Measurements from ENCODE around the gene HDAC7. TPM values are rescaled to one million over a fixed set of nuclear protein-coding genes. Genes with fewer than 3 reads are reported as not detected.

Gene HDAC7
- total and polyA plus RNA-seq, 2 of the 13 experiments (the other 11 are each of a cell fraction or from before 2014, with no cell fraction given): 4.6 to 10.8 TPM

DNA sequence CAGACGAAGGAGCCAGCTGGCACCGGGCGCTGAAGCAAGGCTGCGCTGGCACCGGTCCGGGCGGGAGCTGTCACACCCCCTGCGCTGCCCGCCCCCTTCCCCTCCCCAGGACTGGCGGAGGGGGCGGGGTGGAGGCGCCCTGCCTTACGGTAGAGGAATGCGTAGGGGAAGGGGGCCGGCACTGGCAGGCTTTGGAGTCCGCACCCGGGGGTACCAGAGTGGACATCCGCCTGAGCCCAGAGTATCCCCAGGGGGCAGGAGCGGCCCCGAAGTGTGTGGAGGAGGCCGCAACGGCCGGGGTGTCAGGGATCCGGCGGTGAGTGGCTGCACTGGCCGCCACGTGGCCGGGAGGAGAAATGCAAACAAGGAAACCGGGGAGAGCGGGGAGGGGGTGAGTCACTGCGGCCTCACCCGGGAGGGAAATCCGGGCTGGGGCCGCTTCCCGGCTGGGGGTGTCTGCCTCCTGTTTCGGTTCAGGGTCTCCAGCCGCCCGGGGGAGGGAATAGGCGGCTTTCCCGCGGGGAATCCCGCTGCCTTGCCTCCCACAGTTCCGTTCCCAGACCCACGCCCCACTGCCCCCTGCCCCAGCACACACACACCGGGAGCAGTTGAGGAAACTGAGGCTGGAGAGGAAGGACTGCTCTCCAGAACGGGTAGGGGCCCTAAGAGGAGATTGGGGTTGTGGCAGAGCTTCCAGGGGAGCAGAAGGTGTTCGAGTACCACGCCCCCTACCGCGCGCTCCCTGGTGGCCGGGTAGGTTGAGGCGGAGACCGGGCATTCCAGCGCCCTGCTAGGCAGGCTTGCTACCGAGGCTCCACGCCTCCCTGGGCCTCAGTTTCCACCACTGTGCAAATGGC is 60.6 kb downstream of the HDAC7 start, which contains the start of gene RAPGEF3 (continued):
- TF ChIP-seq HOXA7 (CRISPR knock-in tag; IDR thresholded peaks at IDR 0.05) (no peak), NFYB (CRISPR knock-in tag; IDR thresholded peaks at IDR 0.05) (no peak), ZNF101 (CRISPR knock-in tag; IDR thresholded peaks at IDR 0.05; ENCODE audit: borderline replicate concordance, low read depth) (no peak), FOXP1 (IDR thresholded peaks at IDR 0.05) (no peak), FOXP1 (CRISPR knock-in tag; IDR thresholded peaks at IDR 0.05) (no peak)
- TF ChIP-seq, protein P1, sequence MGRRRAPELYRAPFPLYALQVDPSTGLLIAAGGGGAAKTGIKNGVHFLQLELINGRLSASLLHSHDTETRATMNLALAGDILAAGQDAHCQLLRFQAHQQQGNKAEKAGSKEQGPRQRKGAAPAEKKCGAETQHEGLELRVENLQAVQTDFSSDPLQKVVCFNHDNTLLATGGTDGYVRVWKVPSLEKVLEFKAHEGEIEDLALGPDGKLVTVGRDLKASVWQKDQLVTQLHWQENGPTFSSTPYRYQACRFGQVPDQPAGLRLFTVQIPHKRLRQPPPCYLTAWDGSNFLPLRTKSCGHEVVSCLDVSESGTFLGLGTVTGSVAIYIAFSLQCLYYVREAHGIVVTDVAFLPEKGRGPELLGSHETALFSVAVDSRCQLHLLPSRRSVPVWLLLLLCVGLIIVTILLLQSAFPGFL (CRISPR knock-in tag; IDR thresholded peaks at IDR 0.05): no peak
- TF ChIP-seq, protein P2, sequence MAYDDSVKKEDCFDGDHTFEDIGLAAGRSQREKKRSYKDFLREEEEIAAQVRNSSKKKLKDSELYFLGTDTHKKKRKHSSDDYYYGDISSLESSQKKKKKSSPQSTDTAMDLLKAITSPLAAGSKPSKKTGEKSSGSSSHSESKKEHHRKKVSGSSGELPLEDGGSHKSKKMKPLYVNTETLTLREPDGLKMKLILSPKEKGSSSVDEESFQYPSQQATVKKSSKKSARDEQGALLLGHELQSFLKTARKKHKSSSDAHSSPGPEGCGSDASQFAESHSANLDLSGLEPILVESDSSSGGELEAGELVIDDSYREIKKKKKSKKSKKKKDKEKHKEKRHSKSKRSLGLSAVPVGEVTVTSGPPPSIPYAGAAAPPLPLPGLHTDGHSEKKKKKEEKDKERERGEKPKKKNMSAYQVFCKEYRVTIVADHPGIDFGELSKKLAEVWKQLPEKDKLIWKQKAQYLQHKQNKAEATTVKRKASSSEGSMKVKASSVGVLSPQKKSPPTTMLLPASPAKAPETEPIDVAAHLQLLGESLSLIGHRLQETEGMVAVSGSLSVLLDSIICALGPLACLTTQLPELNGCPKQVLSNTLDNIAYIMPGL (CRISPR knock-in tag; IDR thresholded peaks at IDR 0.05; ENCODE audit: borderline replicate concordance in 1 of 2, low read depth in 1 of 2): peak; percentile 48 to 76; a peak in 1 of 4 replicates
- TF ChIP-seq, protein P3, sequence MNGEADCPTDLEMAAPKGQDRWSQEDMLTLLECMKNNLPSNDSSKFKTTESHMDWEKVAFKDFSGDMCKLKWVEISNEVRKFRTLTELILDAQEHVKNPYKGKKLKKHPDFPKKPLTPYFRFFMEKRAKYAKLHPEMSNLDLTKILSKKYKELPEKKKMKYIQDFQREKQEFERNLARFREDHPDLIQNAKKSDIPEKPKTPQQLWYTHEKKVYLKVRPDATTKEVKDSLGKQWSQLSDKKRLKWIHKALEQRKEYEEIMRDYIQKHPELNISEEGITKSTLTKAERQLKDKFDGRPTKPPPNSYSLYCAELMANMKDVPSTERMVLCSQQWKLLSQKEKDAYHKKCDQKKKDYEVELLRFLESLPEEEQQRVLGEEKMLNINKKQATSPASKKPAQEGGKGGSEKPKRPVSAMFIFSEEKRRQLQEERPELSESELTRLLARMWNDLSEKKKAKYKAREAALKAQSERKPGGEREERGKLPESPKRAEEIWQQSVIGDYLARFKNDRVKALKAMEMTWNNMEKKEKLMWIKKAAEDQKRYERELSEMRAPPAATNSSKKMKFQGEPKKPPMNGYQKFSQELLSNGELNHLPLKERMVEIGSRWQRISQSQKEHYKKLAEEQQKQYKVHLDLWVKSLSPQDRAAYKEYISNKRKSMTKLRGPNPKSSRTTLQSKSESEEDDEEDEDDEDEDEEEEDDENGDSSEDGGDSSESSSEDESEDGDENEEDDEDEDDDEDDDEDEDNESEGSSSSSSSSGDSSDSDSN (CRISPR knock-in tag; IDR thresholded peaks at IDR 0.05): peak; percentile 42; the same call in 1 of the 2 replicates
- TF ChIP-seq, protein P4, sequence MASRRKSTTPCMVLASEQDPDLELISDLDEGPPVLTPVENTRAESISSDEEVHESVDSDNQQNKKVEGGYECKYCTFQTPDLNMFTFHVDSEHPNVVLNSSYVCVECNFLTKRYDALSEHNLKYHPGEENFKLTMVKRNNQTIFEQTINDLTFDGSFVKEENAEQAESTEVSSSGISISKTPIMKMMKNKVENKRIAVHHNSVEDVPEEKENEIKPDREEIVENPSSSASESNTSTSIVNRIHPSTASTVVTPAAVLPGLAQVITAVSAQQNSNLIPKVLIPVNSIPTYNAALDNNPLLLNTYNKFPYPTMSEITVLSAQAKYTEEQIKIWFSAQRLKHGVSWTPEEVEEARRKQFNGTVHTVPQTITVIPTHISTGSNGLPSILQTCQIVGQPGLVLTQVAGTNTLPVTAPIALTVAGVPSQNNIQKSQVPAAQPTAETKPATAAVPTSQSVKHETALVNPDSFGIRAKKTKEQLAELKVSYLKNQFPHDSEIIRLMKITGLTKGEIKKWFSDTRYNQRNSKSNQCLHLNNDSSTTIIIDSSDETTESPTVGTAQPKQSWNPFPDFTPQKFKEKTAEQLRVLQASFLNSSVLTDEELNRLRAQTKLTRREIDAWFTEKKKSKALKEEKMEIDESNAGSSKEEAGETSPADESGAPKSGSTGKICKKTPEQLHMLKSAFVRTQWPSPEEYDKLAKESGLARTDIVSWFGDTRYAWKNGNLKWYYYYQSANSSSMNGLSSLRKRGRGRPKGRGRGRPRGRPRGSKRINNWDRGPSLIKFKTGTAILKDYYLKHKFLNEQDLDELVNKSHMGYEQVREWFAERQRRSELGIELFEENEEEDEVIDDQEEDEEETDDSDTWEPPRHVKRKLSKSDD (CRISPR knock-in tag; IDR thresholded peaks at IDR 0.05; ENCODE audit: low read depth): no peak
- TF ChIP-seq, protein P5, sequence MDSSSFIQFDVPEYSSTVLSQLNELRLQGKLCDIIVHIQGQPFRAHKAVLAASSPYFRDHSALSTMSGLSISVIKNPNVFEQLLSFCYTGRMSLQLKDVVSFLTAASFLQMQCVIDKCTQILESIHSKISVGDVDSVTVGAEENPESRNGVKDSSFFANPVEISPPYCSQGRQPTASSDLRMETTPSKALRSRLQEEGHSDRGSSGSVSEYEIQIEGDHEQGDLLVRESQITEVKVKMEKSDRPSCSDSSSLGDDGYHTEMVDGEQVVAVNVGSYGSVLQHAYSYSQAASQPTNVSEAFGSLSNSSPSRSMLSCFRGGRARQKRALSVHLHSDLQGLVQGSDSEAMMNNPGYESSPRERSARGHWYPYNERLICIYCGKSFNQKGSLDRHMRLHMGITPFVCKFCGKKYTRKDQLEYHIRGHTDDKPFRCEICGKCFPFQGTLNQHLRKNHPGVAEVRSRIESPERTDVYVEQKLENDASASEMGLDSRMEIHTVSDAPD (CRISPR knock-in tag; IDR thresholded peaks at IDR 0.05): no peak
- TF ChIP-seq, protein P6, sequence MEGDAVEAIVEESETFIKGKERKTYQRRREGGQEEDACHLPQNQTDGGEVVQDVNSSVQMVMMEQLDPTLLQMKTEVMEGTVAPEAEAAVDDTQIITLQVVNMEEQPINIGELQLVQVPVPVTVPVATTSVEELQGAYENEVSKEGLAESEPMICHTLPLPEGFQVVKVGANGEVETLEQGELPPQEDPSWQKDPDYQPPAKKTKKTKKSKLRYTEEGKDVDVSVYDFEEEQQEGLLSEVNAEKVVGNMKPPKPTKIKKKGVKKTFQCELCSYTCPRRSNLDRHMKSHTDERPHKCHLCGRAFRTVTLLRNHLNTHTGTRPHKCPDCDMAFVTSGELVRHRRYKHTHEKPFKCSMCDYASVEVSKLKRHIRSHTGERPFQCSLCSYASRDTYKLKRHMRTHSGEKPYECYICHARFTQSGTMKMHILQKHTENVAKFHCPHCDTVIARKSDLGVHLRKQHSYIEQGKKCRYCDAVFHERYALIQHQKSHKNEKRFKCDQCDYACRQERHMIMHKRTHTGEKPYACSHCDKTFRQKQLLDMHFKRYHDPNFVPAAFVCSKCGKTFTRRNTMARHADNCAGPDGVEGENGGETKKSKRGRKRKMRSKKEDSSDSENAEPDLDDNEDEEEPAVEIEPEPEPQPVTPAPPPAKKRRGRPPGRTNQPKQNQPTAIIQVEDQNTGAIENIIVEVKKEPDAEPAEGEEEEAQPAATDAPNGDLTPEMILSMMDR (CRISPR knock-in tag; IDR thresholded peaks at IDR 0.05): peak; percentile 61

Measured in HepG2 (cell line).